SK-N-SH (cell line): ENCODE results near the gene ARHGEF28.

ENCODE experiments used
- CTCF ChIP-seq: fragments of 200-600 bp; sonication (generic); IDR thresholded peaks from 2 replicates; pipeline ENCODE4 v1.6.1; 2017; ENCODE audit warnings: antibody characterized with exemption, mild to moderate bottlenecking, moderate library complexity
- EP300 ChIP-seq, 2 experiments: IDR thresholded peaks; 2 replicates each; pipeline versions ENCODE4 v1.4.0 to v1.6.1; 2012; ENCODE audit warnings: borderline replicate concordance in 1 of 2, low read depth in 1 of 2, low read length in 1 of 2
- EZH2phosphoT487 ChIP-seq: fragments of 200-600 bp; sonication (generic); IDR thresholded peaks from 2 replicates; pipeline ENCODE4 v1.6.1; 2017; ENCODE audit warnings: low read depth, mixed run types, mild to moderate bottlenecking, antibody characterized with exemption, moderate library complexity, borderline replicate concordance
- FOSL2 ChIP-seq: IDR thresholded peaks from 2 replicates; pipeline ENCODE4 v1.4.0; 2012; ENCODE audit warnings: low read depth, mild to moderate bottlenecking, moderate library complexity, borderline replicate concordance
- FOXJ3 ChIP-seq: sonication (generic); formaldehyde crosslinking; IDR thresholded peaks from 2 replicates; pipeline ENCODE4 v1.5.1; 2020; ENCODE audit warnings: mild to moderate bottlenecking, missing genetic modification reagents
- FOXM1 ChIP-seq: IDR thresholded peaks from 2 replicates; pipeline ENCODE4 v1.4.0; 2012; ENCODE audit warnings: low read depth, mild to moderate bottlenecking
- GATA2 ChIP-seq: sonication (generic); formaldehyde crosslinking; IDR thresholded peaks from 2 replicates; pipeline ENCODE4 v1.5.0; 2020; ENCODE audit warnings: mild to moderate bottlenecking, missing genetic modification reagents
- MAX ChIP-seq: IDR thresholded peaks from 2 replicates; pipeline ENCODE4 v1.4.0; 2012; ENCODE audit warnings: low read depth
- POLR2AphosphoS5 ChIP-seq: IDR thresholded peaks from 2 replicates; pipeline ENCODE4 v1.6.1; 2012; ENCODE audit warnings: low read depth, low read length
- RAD21 ChIP-seq: IDR thresholded peaks from 2 replicates; pipeline ENCODE4 v1.6.1; 2012; ENCODE audit warnings: mild to moderate bottlenecking, low read length
- REST ChIP-seq: IDR thresholded peaks from 2 replicates; pipeline ENCODE4 v1.6.1; 2012; ENCODE audit warnings: mild to moderate bottlenecking, low read depth, low read length, moderate library complexity
- TAF1 ChIP-seq: IDR thresholded peaks from 2 replicates; pipeline ENCODE4 v1.6.1; 2012; ENCODE audit warnings: low read depth, mild to moderate bottlenecking, low read length, moderate library complexity, borderline replicate concordance
- TCF12 ChIP-seq: IDR thresholded peaks from 2 replicates; pipeline ENCODE4 v1.4.0; 2012

- no peak for TF ChIP-seq EP300 (IDR thresholded peaks at IDR 0.05; ENCODE audit: borderline replicate concordance in 1 of 2, low read depth in 1 of 2, low read length in 1 of 2)
- no peak for TF ChIP-seq CTCF
- no peak for TF ChIP-seq TCF12
- TF ChIP-seq EZH2phosphoT487 = no peak
- no peak for TF ChIP-seq TAF1
- TF ChIP-seq FOXJ3 (CRISPR knock-in tag) = no peak
- TF ChIP-seq FOXM1 = no peak
- TF ChIP-seq POLR2AphosphoS5 = no peak
- TF ChIP-seq FOSL2 = no peak
- no peak for TF ChIP-seq RAD21
- no peak for TF ChIP-seq REST
- TF ChIP-seq MAX = no peak
- TF ChIP-seq GATA2 (CRISPR knock-in tag) = no peak
Observed at GRCh38 chr5:73647721-73648120, 21.7 kb downstream of the ARHGEF28 start.
